ENCODE measurements around the gene ARNT2.

Gene ARNT2

GRCh38 chr15:80594091-80594889, 190.1 kb downstream of the ARNT2 start:
- no peak for DNase-seq (ENCODE audit: low read depth in 2 of 2)

GRCh38 chr15:80595396-80595795, 191.2 kb downstream of the ARNT2 start:
- DNase-seq (ENCODE audit: low read depth in 2 of 2), result no peak

GRCh38 chr15:80596521-80596976, 192.4 kb downstream of the ARNT2 start:
- no peak for DNase-seq (ENCODE audit: low read depth in 2 of 2)

- no peak for DNase-seq (ENCODE audit: low read depth in 2 of 2)
Observed at GRCh38 chr15:80597076-80597475, 192.9 kb downstream of the ARNT2 start.

- no peak for DNase-seq (ENCODE audit: low read depth in 2 of 2)
Observed at GRCh38 chr15:80599359-80599758, 195.2 kb downstream of the ARNT2 start.

- DNase-seq (ENCODE audit: low read depth in 2 of 2), result no peak
Observed at GRCh38 chr15:80600626-80601025, 196.4 kb downstream of the ARNT2 start.

- DNase-seq (ENCODE audit: low read depth in 2 of 2), result no peak
Observed at GRCh38 chr15:80601256-80601655, 197.1 kb downstream of the ARNT2 start.

- no peak for DNase-seq (ENCODE audit: low read depth in 2 of 2)
Observed at GRCh38 chr15:80604583-80605575, 200.7 kb downstream of the ARNT2 start.

GRCh38 chr15:80605591-80606150, 201.5 kb downstream of the ARNT2 start:
- DNase-seq (ENCODE audit: low read depth in 2 of 2), result no peak

GRCh38 chr15:80606511-80607071, 202.4 kb downstream of the ARNT2 start:
- DNase-seq (ENCODE audit: low read depth in 2 of 2), result no peak

- no peak for DNase-seq (ENCODE audit: low read depth in 2 of 2)
Observed at GRCh38 chr15:80607287-80607980, 203.3 kb downstream of the ARNT2 start.

- DNase-seq (ENCODE audit: low read depth in 2 of 2), result no peak
Observed at GRCh38 chr15:80608688-80609087, 204.5 kb downstream of the ARNT2 start.

GRCh38 chr15:80609091-80609490, 204.9 kb downstream of the ARNT2 start:
- no peak for DNase-seq (ENCODE audit: low read depth in 2 of 2)

GRCh38 chr15:80609512-80609946, 205.3 kb downstream of the ARNT2 start:
- no peak for DNase-seq (ENCODE audit: low read depth in 2 of 2)

- no peak for DNase-seq (ENCODE audit: low read depth in 2 of 2)
Observed at GRCh38 chr15:80611543-80612080, 207.4 kb downstream of the ARNT2 start.

- no peak for DNase-seq (ENCODE audit: low read depth in 2 of 2)
Observed at GRCh38 chr15:80612118-80612823, 208.1 kb downstream of the ARNT2 start.

GRCh38 chr15:80613762-80614365, 209.7 kb downstream of the ARNT2 start:
- DNase-seq (ENCODE audit: low read depth in 2 of 2), result no peak

GRCh38 chr15:80614711-80615360, 210.7 kb downstream of the ARNT2 start:
- no peak for DNase-seq (ENCODE audit: low read depth in 2 of 2)

- no peak for DNase-seq (ENCODE audit: low read depth in 2 of 2)
Observed at GRCh38 chr15:80615361-80615736, 211.2 kb downstream of the ARNT2 start.

Measured in stimulated activated CD4-positive, alpha-beta T cell treated with anti-CD3 and anti-CD28 coated beads, Interleukin-15, amount 100 ng/mL, for 48 hours (primary cell).